K562 (cell line): Measurements from ENCODE around the gene STK11. TPM values are rescaled to one million over a fixed set of nuclear protein-coding genes. Genes with fewer than 3 reads are reported as not detected.

Source experiments
- ADNP ChIP-seq: fragments of 200-800 bp; sonication (Bioruptor generic); IDR thresholded peaks from 2 replicates; pipeline ENCODE4 v1.6.1; 2016; ENCODE audit warnings: missing genetic modification characterization, missing compliant biosample characterization
- ARNT ChIP-seq, 2 experiments: fragments of 450-650 bp; IDR thresholded peaks; 2 replicates each; pipeline ENCODE4 v1.6.1; 2016; ENCODE audit warnings: mild to moderate bottlenecking in 1 of 2
- BACH1 ChIP-seq: fragments of 200-800 bp; sonication (Bioruptor generic); IDR thresholded peaks from 2 replicates; pipeline ENCODE4 v1.6.1; 2016; ENCODE audit warnings: missing genetic modification characterization, missing compliant biosample characterization
- DNMT1 ChIP-seq: fragments of 450-650 bp; IDR thresholded peaks from 2 replicates; pipeline ENCODE4 v1.6.1; 2016; ENCODE audit warnings: antibody characterized with exemption, mild to moderate bottlenecking
- ELF2 ChIP-seq: fragments of 250-450 bp; sonication (Bioruptor Pico); IDR thresholded peaks from 2 replicates; pipeline ENCODE4 v1.5.0; 2021; ENCODE audit warnings: mild to moderate bottlenecking
- FOXJ3 ChIP-seq: sonication (generic); formaldehyde crosslinking; IDR thresholded peaks from 2 replicates; pipeline ENCODE4 v1.4.0; 2020; ENCODE audit warnings: mild to moderate bottlenecking, missing genetic modification reagents
- HIVEP1 ChIP-seq: fragments of 250-450 bp; sonication (Bioruptor Pico); IDR thresholded peaks from 2 replicates; pipeline ENCODE4 v1.4.0; 2020; ENCODE audit warnings: mild to moderate bottlenecking
- JUNB ChIP-seq: fragments of 450-650 bp; formaldehyde crosslinking; conservative IDR thresholded peaks from 2 replicates; pipeline ENCODE4 v1.4.0; 2020; ENCODE audit warnings: mild to moderate bottlenecking
- MAZ ChIP-seq, 2 experiments: fragments of 450-650 bp in 1 of 2; sonication (generic) in 1 of 2; formaldehyde crosslinking; IDR thresholded peaks in 1 of 2; conservative IDR thresholded peaks in 1 of 2; 2 replicates each; pipeline versions ENCODE4 v1.4.0 to v1.5.0; 2020; ENCODE audit warnings: mild to moderate bottlenecking in 1 of 2, missing genetic modification reagents in 1 of 2
- PHF21A ChIP-seq: fragments of 450-650 bp; IDR thresholded peaks from 2 replicates; pipeline ENCODE4 v1.6.1; 2017; ENCODE audit warnings: low read depth, borderline replicate concordance
- POLR2A ChIP-seq: fragments of 450-650 bp; conservative IDR thresholded peaks from 2 replicates; pipeline ENCODE4 v1.6.1; 2016
- POLR2H ChIP-seq: IDR thresholded peaks from 2 replicates; pipeline ENCODE4 v1.6.1; 2016; ENCODE audit warnings: missing genetic modification characterization, low read depth, mild to moderate bottlenecking, control low read depth, missing compliant biosample characterization, moderate library complexity
- RFX7 ChIP-seq: fragments of 250-450 bp; sonication (Bioruptor Pico); IDR thresholded peaks from 2 replicates; pipeline ENCODE4 v1.5.1; 2021; ENCODE audit warnings: mild to moderate bottlenecking
- SIN3A ChIP-seq, 2 experiments: fragments of 150-350 bp in 1 of 2; IDR thresholded peaks; 2 replicates each; pipeline ENCODE4 v1.6.1; 2011 to 2016; ENCODE audit warnings: borderline replicate concordance in 2 of 2, low read depth in 2 of 2, low read length in 2 of 2, mild to moderate bottlenecking in 2 of 2, moderate library complexity in 2 of 2; ENCODE audit not compliant: control insufficient read depth in 1 of 2
- ZNF395 ChIP-seq: fragments of 200-800 bp; sonication (Bioruptor generic); IDR thresholded peaks from 2 replicates; pipeline ENCODE4 v1.6.1; 2017; ENCODE audit warnings: missing genetic modification characterization, missing compliant biosample characterization
- ZNF518B ChIP-seq: fragments of 250-450 bp; sonication (Bioruptor Pico); IDR thresholded peaks from 2 replicates; pipeline ENCODE4 v1.5.0; 2021; ENCODE audit warnings: mild to moderate bottlenecking, moderate library complexity
- ZNF785 ChIP-seq: fragments of 250-450 bp; sonication (Bioruptor Pico); IDR thresholded peaks from 2 replicates; pipeline ENCODE4 v1.4.0; 2020; ENCODE audit warnings: mild to moderate bottlenecking
- polyA plus RNA-seq, 8 experiments: library from polyadenylated mRNA; depleted of rRNA in 4 of 8; stranded (reverse) in 5 of 8; unstranded in 3 of 8; fragments of >200 nt; fragmentation: Nextera tagmentation in 2 of 8; fragmentation: Illumina TruSeq in 1 of 8; extraction: Ambion mirVana in 2 of 8; extraction: Trizol in 1 of 8; gene quantifications; 2 replicates each; pipeline versions ENCODE4 v1.2.1 to v1.2.3, GENCODE V29; 2011 to 2014; ENCODE audit warnings: inconsistent platforms in 1 of 8, missing spikeins in 1 of 8
- total RNA-seq, 7 experiments: library from RNA; depleted of rRNA in 6 of 7; stranded (reverse); fragments of >200 nt in 6 of 7; fragmentation: Illumina TruSeq in 2 of 7; extraction: Trizol in 2 of 7; gene quantifications; 2 replicates each; pipeline versions ENCODE4 v1.2.1 to v1.2.3, GENCODE V29; 2011 to 2021; ENCODE audit warnings: low replicate concordance in 1 of 7
- TF ChIP-seq, protein P1 (sequence below): fragments of 450-650 bp; conservative IDR thresholded peaks from 2 replicates; pipeline ENCODE4 v1.6.1; 2016; ENCODE audit warnings: missing genetic modification characterization, low read depth, mild to moderate bottlenecking, control low read depth, missing compliant biosample characterization
- TF ChIP-seq, protein P2 (sequence below): sonication (generic); formaldehyde crosslinking; IDR thresholded peaks from 2 replicates; pipeline ENCODE4 v1.8.1; 2023; ENCODE audit warnings: mild to moderate bottlenecking, missing genetic modification reagents

Gene STK11
- total and polyA plus RNA-seq, 9 of the 15 experiments (the other 6 are each of a cell fraction or from before 2014, with no cell fraction given) = 0.15 to 96.5 (median 31.7) TPM

DNA sequence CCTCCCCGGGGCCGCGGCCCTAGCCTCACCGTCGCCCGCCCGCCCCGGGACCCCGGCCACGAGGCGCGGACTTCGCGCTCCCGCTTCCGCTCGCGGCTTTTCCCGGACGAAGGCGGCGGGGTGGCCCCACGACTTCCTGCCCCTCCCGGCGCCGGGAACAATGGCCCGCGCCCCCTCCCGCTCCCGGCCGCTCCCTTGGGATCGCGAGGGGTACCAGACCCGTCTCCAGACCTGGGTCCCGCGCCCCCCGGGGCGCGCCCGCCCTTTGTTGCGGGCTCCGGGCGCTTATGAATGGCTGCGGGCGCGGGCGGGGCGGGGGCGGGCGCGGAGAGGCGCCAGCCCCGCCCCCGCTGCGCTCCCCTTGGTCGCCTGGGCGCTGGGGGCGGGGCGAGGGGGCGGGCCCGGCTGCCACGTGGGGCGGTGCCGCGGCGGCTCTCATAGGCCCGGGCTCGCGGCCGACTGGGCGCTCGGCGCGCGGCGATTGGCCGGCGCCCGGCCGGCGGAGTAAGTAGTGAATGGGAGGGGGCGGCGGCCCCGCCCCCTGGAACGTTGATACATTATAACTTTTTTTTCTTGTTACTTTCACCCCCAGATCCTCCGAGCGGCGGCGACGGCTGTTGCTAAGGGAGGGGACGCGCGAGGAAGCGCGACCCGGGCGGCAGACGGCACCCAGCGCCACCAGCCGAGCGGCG, 43.9 kb downstream of the STK11 start (continued):
- TF ChIP-seq ZNF518B (CRISPR knock-in tag) (no peak), BACH1 (tag) (no peak), POLR2H (tag) (peak; percentile 51), FOXJ3 (CRISPR knock-in tag) (no peak), PHF21A (no peak), SIN3A (IDR thresholded peaks at IDR 0.05; ENCODE audit: borderline replicate concordance in 2 of 2, control insufficient read depth in 1 of 2, low read depth in 2 of 2, low read length in 2 of 2) (peak; percentile 40 to 83; a peak in 2 of 4 replicates), HIVEP1 (no peak), MAZ (CRISPR knock-in tag; conservative IDR thresholded peaks at IDR 0.05 in 1 of 2, IDR thresholded peaks at IDR 0.05 in 1 of 2) (peak; percentile 42 to 63), POLR2A (peak; percentile 76), ZNF785 (no peak), ADNP (tag) (no peak), ARNT (IDR thresholded peaks at IDR 0.05) (no peak), ELF2 (CRISPR knock-in tag) (no peak), DNMT1 (no peak), RFX7 (CRISPR knock-in tag) (no peak), JUNB (CRISPR knock-in tag) (no peak), ZNF395 (CRISPR knock-in tag) (peak; percentile 45; the same call in 1 of the 2 replicates)
- TF ChIP-seq, protein P1, sequence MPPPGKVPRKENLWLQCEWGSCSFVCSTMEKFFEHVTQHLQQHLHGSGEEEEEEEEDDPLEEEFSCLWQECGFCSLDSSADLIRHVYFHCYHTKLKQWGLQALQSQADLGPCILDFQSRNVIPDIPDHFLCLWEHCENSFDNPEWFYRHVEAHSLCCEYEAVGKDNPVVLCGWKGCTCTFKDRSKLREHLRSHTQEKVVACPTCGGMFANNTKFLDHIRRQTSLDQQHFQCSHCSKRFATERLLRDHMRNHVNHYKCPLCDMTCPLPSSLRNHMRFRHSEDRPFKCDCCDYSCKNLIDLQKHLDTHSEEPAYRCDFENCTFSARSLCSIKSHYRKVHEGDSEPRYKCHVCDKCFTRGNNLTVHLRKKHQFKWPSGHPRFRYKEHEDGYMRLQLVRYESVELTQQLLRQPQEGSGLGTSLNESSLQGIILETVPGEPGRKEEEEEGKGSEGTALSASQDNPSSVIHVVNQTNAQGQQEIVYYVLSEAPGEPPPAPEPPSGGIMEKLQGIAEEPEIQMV (tag) = no peak
- TF ChIP-seq, protein P2, sequence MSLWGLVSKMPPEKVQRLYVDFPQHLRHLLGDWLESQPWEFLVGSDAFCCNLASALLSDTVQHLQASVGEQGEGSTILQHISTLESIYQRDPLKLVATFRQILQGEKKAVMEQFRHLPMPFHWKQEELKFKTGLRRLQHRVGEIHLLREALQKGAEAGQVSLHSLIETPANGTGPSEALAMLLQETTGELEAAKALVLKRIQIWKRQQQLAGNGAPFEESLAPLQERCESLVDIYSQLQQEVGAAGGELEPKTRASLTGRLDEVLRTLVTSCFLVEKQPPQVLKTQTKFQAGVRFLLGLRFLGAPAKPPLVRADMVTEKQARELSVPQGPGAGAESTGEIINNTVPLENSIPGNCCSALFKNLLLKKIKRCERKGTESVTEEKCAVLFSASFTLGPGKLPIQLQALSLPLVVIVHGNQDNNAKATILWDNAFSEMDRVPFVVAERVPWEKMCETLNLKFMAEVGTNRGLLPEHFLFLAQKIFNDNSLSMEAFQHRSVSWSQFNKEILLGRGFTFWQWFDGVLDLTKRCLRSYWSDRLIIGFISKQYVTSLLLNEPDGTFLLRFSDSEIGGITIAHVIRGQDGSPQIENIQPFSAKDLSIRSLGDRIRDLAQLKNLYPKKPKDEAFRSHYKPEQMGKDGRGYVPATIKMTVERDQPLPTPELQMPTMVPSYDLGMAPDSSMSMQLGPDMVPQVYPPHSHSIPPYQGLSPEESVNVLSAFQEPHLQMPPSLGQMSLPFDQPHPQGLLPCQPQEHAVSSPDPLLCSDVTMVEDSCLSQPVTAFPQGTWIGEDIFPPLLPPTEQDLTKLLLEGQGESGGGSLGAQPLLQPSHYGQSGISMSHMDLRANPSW = 0 out of 2 replicates have a peak, but pooled peaks have one; percentile 17
